Endothelial cell of umbilical vein (primary cell): Measurements from ENCODE around the gene TBC1D25.

Source experiments
- FOS ChIP-seq: IDR thresholded peaks from 2 replicates; pipeline ENCODE4 v1.6.1; 2011; ENCODE audit warnings: mild to moderate bottlenecking, low read length, moderate library complexity, borderline replicate concordance; ENCODE audit not compliant: insufficient read depth
- MAX ChIP-seq: IDR thresholded peaks from 2 replicates; pipeline ENCODE4 v1.6.1; 2011; ENCODE audit not compliant: insufficient read depth, insufficient read length
- MYC ChIP-seq: IDR thresholded peaks from one replicate; pipeline ENCODE4 v1.6.1; 2011; ENCODE audit warnings: mild to moderate bottlenecking, low read depth, low read length
- POLR2A ChIP-seq: IDR thresholded peaks from 2 replicates; pipeline ENCODE4 v1.6.1; 2012; ENCODE audit warnings: low read depth, mild to moderate bottlenecking, control low read depth, low read length
- POLR2AphosphoS5 ChIP-seq: IDR thresholded peaks from 2 replicates; pipeline ENCODE4 v1.6.1; 2012; ENCODE audit warnings: low read depth, mild to moderate bottlenecking, control low read depth, low read length, moderate library complexity; ENCODE audit not compliant: insufficient read depth
- TF ChIP-seq, protein P1 (sequence below), 2 donors: IDR thresholded peaks; 1 replicate in 1 of 2; 2 replicates in 1 of 2; pipeline ENCODE4 v1.5.1; 2011; ENCODE audit warnings: low read length in 2 of 2, mild to moderate bottlenecking in 2 of 2, moderate library complexity in 2 of 2, control low read depth in 1 of 2, inconsistent platforms in 1 of 2, low read depth in 1 of 2; ENCODE audit not compliant: insufficient read depth in 1 of 2; ENCODE audit errors: extremely low read depth in 1 of 2

GRCh38 chrX:48558271-48558670 lies 18.8 kb downstream of the TBC1D25 start:
- TF ChIP-seq, protein P1, sequence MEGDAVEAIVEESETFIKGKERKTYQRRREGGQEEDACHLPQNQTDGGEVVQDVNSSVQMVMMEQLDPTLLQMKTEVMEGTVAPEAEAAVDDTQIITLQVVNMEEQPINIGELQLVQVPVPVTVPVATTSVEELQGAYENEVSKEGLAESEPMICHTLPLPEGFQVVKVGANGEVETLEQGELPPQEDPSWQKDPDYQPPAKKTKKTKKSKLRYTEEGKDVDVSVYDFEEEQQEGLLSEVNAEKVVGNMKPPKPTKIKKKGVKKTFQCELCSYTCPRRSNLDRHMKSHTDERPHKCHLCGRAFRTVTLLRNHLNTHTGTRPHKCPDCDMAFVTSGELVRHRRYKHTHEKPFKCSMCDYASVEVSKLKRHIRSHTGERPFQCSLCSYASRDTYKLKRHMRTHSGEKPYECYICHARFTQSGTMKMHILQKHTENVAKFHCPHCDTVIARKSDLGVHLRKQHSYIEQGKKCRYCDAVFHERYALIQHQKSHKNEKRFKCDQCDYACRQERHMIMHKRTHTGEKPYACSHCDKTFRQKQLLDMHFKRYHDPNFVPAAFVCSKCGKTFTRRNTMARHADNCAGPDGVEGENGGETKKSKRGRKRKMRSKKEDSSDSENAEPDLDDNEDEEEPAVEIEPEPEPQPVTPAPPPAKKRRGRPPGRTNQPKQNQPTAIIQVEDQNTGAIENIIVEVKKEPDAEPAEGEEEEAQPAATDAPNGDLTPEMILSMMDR (IDR thresholded peaks at IDR 0.05; ENCODE audit: extremely low read depth in 1 of 2, insufficient read depth in 1 of 2, low read depth in 1 of 2, low read length in 2 of 2): no peak
- no peak for TF ChIP-seq MAX
- TF ChIP-seq POLR2A: no peak
- TF ChIP-seq FOS: peak; percentile 83
- TF ChIP-seq POLR2AphosphoS5: peak; percentile 19
- no peak for TF ChIP-seq MYC
